Testis (tissue), 2 donors: ENCODE measurements around the gene ADAMTSL1.

ENCODE experiments used
- POLR2A ChIP-seq: fragments of 450-650 bp; IDR thresholded peaks from one replicate; pipeline ENCODE4 v1.6.1; 2017; ENCODE audit warnings: antibody characterized with exemption, mild to moderate bottlenecking, moderate library complexity
- TF ChIP-seq, protein P1 (sequence below), 3 experiments: fragments of 450-650 bp in 2 of 3; fragments of 200-600 bp in 1 of 3; sonication (generic) in 1 of 3; IDR thresholded peaks; one replicate each; pipeline ENCODE4 v1.5.1; 2016 to 2019; ENCODE audit warnings: antibody characterized with exemption in 3 of 3, mild to moderate bottlenecking in 2 of 3, moderate library complexity in 1 of 3

- TF ChIP-seq POLR2A, result no peak
- TF ChIP-seq, protein P1, sequence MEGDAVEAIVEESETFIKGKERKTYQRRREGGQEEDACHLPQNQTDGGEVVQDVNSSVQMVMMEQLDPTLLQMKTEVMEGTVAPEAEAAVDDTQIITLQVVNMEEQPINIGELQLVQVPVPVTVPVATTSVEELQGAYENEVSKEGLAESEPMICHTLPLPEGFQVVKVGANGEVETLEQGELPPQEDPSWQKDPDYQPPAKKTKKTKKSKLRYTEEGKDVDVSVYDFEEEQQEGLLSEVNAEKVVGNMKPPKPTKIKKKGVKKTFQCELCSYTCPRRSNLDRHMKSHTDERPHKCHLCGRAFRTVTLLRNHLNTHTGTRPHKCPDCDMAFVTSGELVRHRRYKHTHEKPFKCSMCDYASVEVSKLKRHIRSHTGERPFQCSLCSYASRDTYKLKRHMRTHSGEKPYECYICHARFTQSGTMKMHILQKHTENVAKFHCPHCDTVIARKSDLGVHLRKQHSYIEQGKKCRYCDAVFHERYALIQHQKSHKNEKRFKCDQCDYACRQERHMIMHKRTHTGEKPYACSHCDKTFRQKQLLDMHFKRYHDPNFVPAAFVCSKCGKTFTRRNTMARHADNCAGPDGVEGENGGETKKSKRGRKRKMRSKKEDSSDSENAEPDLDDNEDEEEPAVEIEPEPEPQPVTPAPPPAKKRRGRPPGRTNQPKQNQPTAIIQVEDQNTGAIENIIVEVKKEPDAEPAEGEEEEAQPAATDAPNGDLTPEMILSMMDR (IDR thresholded peaks at IDR 0.05), result no peak
Observed at GRCh38 chr9:18549772-18550171, 75.8 kb downstream of the ADAMTSL1 start.
